Fibroblast of skin of scalp (primary cell): Measurements from ENCODE around the gene VWA3B.
"Not testable (repeated sequence)": the region's sequence is repeated elsewhere in the genome, so short reads cannot be mapped to it uniquely, and the experiment has no call there.

Experiments
- DNase-seq: peaks from one replicate; pipeline ENCODE4 v3.0.0-alpha.2; 2013

VWA3B gene

DNA sequence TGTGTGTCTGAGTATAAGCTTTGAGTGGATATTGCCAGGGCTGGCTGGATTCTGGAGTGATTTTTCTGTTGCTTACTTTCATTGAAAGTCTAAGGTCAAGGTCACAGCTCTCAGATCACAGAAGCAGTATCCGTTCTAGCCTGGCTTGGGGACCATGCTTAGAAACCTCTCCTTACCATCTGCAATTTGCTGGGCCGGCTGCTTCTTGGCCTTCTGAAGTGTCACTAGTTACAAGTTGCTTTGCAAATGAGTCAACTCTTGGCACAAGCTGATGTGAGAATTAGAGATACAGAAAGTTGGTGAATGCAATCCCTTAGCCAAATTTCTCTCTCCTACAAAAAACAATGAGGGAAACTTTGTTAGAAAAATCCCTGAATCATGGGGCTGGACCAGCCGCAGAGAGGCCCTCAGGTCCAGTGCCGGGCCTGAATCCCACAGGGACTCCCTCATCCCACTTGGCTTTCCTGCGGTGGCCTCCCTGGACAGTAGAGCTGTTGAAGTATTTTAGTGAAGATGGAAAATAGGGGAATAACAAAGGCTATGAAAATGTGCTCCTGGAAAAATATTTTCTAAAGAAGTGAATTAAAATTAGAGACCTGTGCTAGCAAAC, 166.6 kb downstream of the VWA3B start:
- DNase-seq = peak; percentile 3

DNA sequence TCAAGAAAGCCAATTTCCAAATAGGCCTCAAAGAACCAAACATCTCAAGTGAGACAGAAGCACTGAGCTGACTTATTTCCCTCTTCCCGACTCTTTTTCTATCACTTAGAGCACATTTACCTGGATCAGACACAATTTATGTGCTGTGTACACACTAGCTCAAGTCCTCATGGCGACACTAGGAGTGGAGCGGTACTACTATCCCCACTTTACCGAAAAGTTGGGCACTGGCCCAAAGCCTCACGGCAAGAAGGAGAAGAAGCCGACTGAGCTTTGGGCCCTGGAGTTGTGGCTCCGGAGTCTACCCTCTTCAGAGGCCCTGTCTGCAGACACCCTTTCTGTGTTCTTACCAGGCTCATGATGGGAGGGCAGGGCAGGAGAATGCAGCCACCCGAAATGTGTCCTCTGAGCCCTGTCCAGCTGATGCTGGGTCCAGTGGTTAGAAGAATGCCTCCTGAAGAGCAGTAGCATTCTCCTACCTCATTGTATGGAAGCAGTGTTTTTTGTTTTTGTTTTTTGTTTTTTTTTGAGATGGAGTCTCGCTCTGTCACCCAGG, 167.6 kb downstream of the VWA3B start:
- DNase-seq = no peak

GRCh38 chr2:98258906-98259305, 171.9 kb downstream of the VWA3B start:
- DNase-seq = no peak

DNA sequence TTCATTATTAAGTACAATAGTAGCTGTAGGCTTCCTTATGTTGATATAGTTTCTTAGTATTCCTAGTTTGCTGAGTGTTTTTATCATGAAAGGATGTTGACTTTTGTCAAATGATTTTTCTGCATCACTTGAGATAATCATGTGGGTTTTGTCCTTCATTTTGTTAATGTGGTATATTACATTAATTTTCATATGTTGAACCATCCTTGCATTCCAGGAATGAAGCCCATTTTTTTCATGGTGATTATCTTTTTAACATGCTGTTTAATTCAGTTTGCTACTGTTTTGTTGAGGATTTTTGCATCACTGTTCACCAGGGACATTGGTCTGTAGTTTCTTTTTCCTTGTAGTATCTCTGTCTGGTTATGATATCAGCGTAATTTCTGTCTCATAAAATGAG, 176.4 kb downstream of the VWA3B start:
- DNase-seq = no peak

DNA sequence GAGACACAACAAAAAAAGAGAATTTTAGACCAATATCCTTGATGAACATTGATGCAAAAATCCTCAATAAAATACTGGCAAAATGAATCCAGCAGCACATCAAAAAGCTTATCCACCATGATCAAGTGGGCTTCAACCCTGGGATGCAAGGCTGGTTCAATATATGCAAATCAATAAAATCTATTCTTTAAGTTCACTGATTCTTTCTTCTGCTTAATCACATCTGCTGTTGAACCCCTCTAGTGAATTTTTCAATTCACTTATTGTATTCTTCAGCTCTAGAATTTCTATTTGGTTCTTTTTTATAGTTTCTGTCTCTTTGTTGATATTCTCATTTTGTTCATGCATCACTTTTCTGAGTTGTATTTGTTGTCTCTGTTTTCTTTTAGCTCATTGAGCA, 181.3 kb downstream of the VWA3B start:
- not testable (repeated sequence) for DNase-seq

DNA sequence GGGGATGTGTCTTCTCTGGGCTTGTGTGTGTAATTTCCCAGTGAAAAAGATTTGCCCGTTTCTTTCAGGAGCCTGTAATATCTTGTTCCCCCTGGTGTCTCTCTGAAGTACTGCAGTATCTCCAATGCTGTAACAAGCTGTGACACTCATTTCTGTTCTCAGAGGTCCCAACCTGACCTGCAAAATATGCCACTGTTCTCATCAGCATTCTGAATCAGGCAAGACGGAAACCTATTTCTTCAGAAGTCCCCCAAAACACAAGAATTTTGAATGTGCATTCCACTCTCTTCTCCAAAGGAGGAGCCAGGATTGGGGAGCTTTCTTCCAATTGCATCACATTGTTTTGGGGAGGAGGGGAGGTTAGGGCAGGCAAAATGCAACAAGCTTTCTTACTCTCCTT, 182.3 kb downstream of the VWA3B start:
- DNase-seq = peak; percentile 75

DNA sequence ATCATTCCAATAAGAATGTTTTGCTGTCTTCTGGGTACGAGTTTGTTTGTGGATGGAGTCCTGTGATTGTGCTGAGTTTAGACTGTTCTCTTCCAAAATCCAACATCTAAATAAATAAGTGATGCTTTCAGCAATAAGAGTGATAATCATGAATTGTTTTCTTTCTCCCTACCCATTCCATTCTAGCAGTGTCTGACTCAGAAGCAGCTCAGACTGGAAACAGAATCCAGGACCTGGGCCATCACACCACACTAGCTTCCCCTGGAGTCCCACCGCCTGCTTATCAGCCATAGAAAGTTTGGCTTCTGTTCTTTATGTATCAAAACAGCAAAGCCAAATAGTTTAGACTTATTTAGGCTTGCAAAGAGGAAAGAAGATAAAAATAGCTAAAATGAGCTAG, 182.9 kb downstream of the VWA3B start:
- peak; percentile 32 for DNase-seq

DNA sequence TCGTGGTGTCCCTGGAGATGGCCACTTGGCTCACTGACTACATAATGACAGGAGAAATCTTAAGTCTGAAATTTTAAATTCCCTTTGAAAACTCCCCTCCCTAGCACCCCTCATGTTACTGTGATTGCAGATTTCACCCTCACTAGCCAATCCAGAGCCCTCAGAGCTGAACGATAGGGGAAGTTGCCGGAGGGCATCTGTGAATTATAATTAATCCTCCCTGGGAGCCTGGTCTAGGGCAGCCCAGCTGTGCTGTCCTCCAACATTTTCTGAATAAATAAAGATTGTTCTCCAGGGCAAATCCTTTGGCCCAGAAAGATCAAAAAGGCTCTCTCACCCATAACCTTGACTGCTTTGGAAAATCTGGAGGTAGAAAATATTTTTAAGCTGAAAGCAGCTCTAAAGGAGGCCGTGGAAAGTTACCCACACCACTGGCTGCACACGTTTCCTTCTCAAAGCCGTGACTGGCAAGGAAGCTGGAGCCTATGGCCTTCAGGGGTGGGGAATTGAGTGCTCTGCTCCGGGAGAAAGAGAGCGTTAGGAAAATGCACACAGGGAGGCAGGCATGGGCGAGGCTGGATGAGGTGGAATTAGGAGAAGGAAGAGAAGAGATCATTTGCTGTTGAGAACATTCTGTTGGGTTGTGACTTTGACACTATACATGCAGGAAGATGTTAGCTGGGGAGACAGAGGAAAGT, 190.3 kb downstream of the VWA3B start:
- no peak for DNase-seq

DNA sequence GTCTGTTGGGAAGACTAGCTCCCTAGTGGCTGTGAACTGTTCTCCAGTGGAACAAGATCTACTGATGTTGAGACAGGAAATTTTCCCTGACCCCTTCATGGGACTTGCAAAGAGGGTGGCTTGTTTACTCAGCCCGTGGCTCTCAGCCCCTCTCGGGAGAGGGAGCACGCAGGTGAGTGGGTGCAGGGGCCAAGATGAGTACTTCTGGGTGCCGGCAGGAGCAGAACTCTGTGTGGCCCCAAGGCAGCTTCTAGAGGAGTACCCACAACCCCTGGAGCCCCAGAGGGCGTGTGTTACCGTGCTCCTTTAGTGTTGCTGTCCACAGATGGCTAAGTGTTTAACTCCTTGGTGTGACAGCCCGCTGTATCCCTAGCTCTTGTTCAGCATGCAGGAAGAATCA, 191.1 kb downstream of the VWA3B start:
- no peak for DNase-seq

DNA sequence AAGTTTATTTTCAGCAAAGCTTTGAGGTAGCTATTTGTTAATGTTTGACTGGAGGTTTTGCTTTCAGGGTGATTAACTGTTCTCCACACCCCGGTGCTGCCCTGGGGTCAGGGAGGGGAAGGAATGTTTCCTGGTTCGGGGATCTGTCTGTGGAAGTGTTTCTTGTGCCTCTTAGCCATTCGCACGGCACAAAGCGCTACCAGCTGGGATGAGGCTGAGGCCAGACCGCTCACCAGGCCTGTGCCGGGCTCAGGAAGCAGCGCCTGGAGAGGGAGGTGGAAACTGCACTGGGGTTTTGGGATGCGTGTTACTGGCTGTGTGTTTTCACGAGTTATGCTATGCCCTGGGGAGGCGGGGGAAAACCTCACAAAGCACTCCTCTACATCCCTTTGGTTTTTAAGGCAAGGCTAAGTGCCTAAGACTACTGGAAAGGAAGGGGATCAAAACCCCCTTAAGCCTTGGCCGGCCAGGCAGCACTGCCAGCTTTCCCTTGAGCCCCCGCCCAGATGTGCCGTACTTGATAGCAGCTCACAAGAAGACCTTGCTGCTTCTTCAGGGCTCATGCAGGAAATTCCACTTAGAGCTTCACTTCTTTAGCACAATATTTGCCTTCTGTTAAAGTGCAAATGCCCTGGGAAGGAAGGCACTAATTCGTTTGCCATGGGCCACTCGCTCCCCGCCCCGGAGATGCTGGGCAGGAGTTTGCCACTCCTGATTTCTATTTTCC, 193.6 kb downstream of the VWA3B start:
- DNase-seq = peak; percentile 19

DNA sequence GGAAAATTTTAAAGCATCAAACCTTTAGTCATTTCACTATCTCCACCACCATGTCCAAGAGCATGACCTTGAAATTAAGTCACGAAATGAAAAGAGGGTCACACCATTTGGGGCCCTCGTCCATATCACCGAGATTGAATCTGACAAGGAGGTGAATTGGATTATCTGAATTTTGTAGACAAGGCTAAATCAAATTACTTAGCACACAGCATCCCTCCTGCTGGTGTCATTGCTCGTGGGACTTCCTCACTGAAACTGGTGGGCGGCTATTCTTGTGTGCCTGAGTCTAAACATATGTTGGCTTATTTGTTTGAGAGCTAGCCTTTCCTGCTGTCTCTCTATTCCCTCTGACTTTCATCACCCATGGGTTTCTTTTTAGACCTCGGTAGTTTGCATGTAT, 194.6 kb downstream of the VWA3B start:
- no peak for DNase-seq

DNA sequence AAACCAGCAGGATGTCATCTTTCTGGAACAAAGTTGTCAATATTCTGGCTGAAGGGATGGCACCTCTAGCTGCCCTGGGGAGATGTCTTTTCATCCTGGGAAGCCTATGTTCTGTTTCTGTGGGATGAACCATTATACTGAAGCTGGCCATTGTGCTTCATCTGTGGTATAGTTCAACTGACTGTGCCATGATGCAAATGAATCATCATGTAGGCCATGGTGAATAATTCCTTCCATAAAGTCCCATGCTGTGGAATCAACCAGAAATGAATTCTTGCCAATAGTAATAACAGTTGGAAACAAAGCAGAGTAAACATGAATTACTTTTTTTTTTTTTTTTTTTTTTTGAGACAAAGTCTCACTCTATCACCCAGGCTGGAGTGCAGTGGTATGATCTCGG, 195.1 kb downstream of the VWA3B start:
- DNase-seq = peak; percentile 59

DNA sequence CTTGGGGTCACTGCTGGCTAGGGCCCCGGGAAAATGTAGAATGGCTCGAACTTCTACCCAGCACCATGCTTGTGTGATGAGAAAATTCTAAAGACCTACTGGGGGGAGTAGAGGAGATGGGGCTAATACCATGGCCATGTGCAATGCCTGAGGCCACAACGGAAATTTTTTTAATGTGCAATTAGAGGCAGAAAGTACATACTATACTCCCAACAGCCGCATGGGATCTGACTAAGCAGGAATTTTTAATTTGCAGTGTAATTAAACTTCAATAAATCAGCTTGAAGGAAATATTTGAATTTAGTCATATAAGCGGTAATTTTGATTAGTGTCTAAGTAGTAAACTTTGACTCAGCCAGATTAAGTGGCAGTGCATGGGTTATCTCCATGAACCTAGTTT, 206.1 kb downstream of the VWA3B start:
- DNase-seq = no peak

- DNase-seq = no peak
Measured at GRCh38 chr2:98293931-98294687, 207.1 kb downstream of the VWA3B start.

DNA sequence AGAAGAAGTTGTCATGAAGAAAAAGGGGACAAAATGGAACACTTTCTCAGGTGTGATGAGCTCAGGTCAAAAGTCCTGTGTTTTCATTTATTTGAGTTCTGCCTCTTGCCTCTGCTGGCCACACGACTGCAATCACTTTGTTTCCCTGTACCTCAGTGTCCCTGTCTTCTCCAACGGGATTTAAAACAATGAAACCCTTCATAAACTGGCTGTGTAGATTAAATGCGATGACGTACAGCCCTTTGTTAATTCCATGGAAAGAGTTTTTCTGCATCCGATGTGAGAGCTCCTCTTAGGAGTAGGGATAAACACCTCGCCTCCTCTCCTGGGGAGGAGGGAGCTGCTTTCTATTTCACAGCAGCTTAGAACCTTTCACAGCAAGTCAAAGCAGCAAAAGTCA, 207.7 kb downstream of the VWA3B start:
- DNase-seq = no peak

DNA sequence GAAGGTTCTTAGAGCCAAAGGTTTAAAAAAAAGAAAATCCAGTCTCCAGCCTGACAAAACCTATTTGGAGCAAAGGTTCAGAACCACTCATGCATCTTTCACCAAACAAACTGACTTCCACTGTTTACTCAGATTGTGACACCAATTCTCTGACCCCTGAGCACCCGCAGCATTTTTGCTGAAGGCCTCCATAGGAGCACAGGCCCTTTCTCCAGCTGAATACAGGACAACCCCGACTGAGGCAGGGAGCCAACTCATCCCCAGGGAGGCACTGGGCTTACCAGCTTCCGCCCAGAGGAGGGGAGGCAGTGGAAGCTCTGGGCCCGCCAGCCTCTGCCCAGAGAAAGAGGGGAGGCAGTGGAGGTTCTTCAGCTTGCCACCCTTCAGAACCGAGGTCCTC, 208.3 kb downstream of the VWA3B start:
- no peak for DNase-seq

DNA sequence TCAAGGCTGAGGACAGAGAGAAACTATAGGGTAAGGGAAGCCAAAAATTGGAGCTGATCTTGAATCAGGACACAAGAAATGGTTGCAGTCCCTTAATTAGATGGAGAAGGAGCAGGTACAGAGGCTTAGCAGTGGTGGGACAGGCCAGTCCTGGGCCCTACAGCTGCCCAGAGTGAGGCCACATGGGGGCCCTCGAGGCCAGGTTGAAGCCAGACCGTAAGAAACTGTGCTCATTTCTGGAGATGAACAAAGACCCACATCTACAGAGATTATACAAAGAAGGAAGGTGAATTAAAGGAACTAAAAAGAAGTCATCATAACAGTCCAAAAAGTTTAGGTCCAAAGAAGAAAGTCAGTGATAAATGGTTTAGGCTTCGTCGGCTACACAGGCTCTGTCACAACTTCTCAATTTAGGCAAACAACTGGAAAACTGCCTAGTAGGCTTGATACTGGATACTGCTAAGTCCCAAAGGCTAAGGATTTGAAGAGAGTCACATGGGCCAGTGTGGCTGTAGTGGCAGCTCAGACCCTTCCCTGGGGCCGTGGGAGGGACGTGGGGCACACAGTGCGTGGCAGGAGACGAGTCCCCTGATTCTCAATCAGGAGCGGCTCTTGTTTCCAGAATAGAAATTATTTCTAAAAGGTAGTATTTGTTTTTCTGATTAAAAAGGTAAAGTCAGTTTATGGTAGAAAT, 208.9 kb downstream of the VWA3B start:
- no peak for DNase-seq

DNA sequence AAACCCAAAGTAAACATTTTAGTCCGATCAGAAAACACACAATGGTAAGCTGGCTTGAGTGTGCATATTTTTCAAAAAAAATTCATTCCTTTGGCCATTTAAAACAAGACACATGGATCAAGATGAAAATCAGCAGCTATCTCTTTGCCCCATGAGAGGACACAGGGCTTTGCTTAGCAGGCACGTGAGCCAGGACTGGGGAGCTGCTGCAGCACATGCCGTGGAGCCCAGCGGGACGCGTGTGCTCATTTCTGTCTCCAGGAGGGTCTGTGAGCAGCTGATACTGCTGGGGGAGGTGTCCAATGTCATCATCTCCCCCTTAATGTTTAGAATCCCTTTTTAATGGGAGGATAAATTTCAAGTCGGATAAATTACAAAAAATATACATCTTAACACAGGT, 209.5 kb downstream of the VWA3B start:
- no peak for DNase-seq

- DNase-seq = no peak
Measured at GRCh38 chr2:98297817-98298682, 211.1 kb downstream of the VWA3B start.

DNA sequence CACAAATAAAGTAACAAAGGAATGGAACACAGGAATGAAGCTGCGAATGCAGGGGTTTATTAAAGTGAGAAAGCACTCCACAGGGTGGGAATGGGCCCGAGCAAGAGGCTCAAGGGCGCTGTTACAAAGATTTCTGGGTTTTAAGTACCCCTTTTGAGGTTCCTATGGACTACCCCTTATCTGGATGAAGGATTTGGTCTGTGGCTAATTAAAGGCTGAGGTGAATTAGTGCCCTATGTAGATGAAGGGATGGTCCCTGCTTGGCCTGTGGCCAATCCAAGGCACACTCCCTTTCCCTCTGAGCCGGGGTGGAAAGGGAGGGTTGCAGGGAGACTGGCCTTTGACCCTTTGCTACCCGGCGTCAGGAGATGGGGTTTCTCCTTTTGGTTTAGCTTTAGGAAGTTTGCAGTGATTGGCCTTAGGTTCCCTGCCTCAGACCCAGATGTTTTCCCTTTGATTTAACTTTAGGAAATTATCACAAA, 211.8 kb downstream of the VWA3B start:
- DNase-seq = no peak
